ENCODE results near the gene GNS. TPM values are rescaled to one million over a fixed set of nuclear protein-coding genes. Genes with fewer than 3 reads are reported as not detected.
"Not testable (repeated sequence)": the region's sequence is repeated elsewhere in the genome, so short reads cannot be mapped to it uniquely, and the experiment has no call there.

Gene GNS
- total RNA-seq, 2 experiments from 2014 or later = 8.7 to 10.0 TPM

GRCh38 chr12:64691795-64692583 lies 67.2 kb downstream of the GNS start:
- Mint-ChIP-seq H3K9me3 (no peaks in the 10 kb centered on the region), H3K4me3 (peak overlapping the region; percentile 42), H3K36me3 (ENCODE audit: low read depth) (peaks cover 85% of the 10 kb centered on the region), H3K4me1 (ENCODE audit: low read depth) (peaks cover 79% of the 10 kb centered on the region), H3K27ac (peak overlapping the region; percentile 78), H3K27me3 (no peaks in the 10 kb centered on the region)
- Histone ChIP-seq H3K27me3 (ENCODE audit: control insufficient read depth in 1 of 2, insufficient read depth in 2 of 2, low read length in 2 of 2) (no peaks in the 10 kb centered on the region), H3K9me3 (ENCODE audit: control insufficient read depth in 1 of 2, insufficient read depth in 1 of 2, low read length in 2 of 2) (no peaks in the 10 kb centered on the region), H3K27ac (ENCODE audit: low read depth in 1 of 2, low read length in 2 of 2) (peak overlapping the region; percentile 14 to 58), H3K4me3 (ENCODE audit: low read length) (no peak overlapping the region), H3K36me3 (ENCODE audit: insufficient read depth, low read length) (peaks cover 86% of the 10 kb centered on the region), H3K4me1 (ENCODE audit: insufficient read depth, low read length) (peaks cover 92% of the 10 kb centered on the region)
- intact Hi-C loops (cut with DNase I, micrococcal nuclease) = loop anchor here (5.0 to 10.0 kb wide), 2 partner anchors 40 to 287 kb away; partner anchors contain the start of gene XPOT (in 1 of the 2)
- ChIA-PET POLR2A (interaction anchor here (0.9 to 26.2 kb wide), 2 partner anchors 22 to 48 kb away, joined by 3 to 808 read pairs; no protein-coding TSS in a partner anchor), CTCF (interaction anchor here (0.8 to 2.5 kb wide), 5 partner anchors 14 to 142 kb away, joined by 3 to 12 read pairs (median 4); no protein-coding TSS in a partner anchor)
- DNase-seq = no peak
- TF ChIP-seq CTCF (IDR thresholded peaks at IDR 0.05) = no peak
- no peak for ATAC-seq (ENCODE audit: poor library complexity)

- Mint-ChIP-seq H3K9me3 (no peaks in the 10 kb centered on the region), H3K27me3 (no peaks in the 10 kb centered on the region), H3K36me3 (ENCODE audit: low read depth) (peaks cover 84% of the 10 kb centered on the region), H3K4me1 (ENCODE audit: low read depth) (peaks cover 72% of the 10 kb centered on the region), H3K27ac (peak overlapping the region; percentile 78), H3K4me3 (no peak overlapping the region)
- POLR2A ChIA-PET = interaction anchor here (1.0 to 26.2 kb wide), 2 partner anchors 21 to 79 kb away, joined by 3 to 808 read pairs; no protein-coding TSS in a partner anchor
- DNase-seq (no peak), ATAC-seq (ENCODE audit: poor library complexity) (no peak)
- H3K4me1 ChIP-seq (ENCODE audit: insufficient read depth, low read length) = peaks cover 96% of the 10 kb centered on the region
- TF ChIP-seq CTCF (IDR thresholded peaks at IDR 0.05) = no peak
- peak overlapping the region; percentile 14 to 58 for H3K27ac ChIP-seq (ENCODE audit: low read depth in 1 of 2, low read length in 2 of 2)
- intact Hi-C loops (cut with DNase I, micrococcal nuclease) = loop anchor here (5.0 to 10.0 kb wide), 2 partner anchors 39 to 287 kb away; partner anchors contain the start of gene XPOT (in 1 of the 2)
- no peaks in the 10 kb centered on the region for H3K9me3 ChIP-seq (ENCODE audit: control insufficient read depth in 1 of 2, insufficient read depth in 1 of 2, low read length in 2 of 2)
- peaks cover 87% of the 10 kb centered on the region for H3K36me3 ChIP-seq (ENCODE audit: insufficient read depth, low read length)
- no peak overlapping the region for H3K4me3 ChIP-seq (ENCODE audit: low read length)
- H3K27me3 ChIP-seq (ENCODE audit: control insufficient read depth in 1 of 2, insufficient read depth in 2 of 2, low read length in 2 of 2) = no peaks in the 10 kb centered on the region
- CTCF ChIA-PET = interaction anchor here (0.7 to 2.5 kb wide), 4 partner anchors 21 to 142 kb away, joined by 3 to 12 read pairs (median 4); no protein-coding TSS in a partner anchor
Observed at GRCh38 chr12:64691227-64691794, 67.9 kb downstream of the GNS start.

GRCh38 chr12:64690236-64690635 lies 69.0 kb downstream of the GNS start:
- H3K36me3 Mint-ChIP-seq (ENCODE audit: low read depth) = peaks cover 85% of the 10 kb centered on the region
- not testable (repeated sequence) for H3K27ac ChIP-seq (ENCODE audit: low read depth in 1 of 2, low read length in 2 of 2); H3K4me3 Mint-ChIP-seq; H3K9me3 ChIP-seq (ENCODE audit: control insufficient read depth in 1 of 2, insufficient read depth in 1 of 2, low read length in 2 of 2); ATAC-seq (ENCODE audit: poor library complexity); DNase-seq; H3K27me3 ChIP-seq (ENCODE audit: control insufficient read depth in 1 of 2, insufficient read depth in 2 of 2, low read length in 2 of 2); H3K27me3 Mint-ChIP-seq; H3K4me3 ChIP-seq (ENCODE audit: low read length); H3K9me3 Mint-ChIP-seq
- intact Hi-C loops (cut with DNase I, micrococcal nuclease) = loop anchor here (5.0 to 10.0 kb wide), 2 partner anchors 38 to 285 kb away; partner anchors contain the start of gene XPOT (in 1 of the 2)
- CTCF ChIA-PET = interaction anchor here (1.5 to 2.7 kb wide), 4 partner anchors 8 to 141 kb away, joined by 3 to 12 read pairs (median 12); no protein-coding TSS in a partner anchor
- H3K4me1 ChIP-seq (ENCODE audit: insufficient read depth, low read length) = peaks cover 98% of the 10 kb centered on the region
- peaks cover 85% of the 10 kb centered on the region for H3K36me3 ChIP-seq (ENCODE audit: insufficient read depth, low read length)
- peak overlapping the region; percentile 98 for H3K27ac Mint-ChIP-seq
- H3K4me1 Mint-ChIP-seq (ENCODE audit: low read depth) = peaks cover 70% of the 10 kb centered on the region
- POLR2A ChIA-PET = interaction anchor here (0.6 to 26.2 kb wide), 3 partner anchors 20 to 479 kb away, joined by 3 to 808 read pairs (median 4); partner anchors contain the start of gene LEMD3

All from CD4-positive, alpha-beta T cell (primary cell).